NCI-H1694 (cell line): Measurements from ENCODE around the gene SACS.

Source experiments
- DNase-seq: peaks from one replicate; lab custom pipeline; 2025; lab: John Stamatoyannopoulos, UW

SACS gene

DNA sequence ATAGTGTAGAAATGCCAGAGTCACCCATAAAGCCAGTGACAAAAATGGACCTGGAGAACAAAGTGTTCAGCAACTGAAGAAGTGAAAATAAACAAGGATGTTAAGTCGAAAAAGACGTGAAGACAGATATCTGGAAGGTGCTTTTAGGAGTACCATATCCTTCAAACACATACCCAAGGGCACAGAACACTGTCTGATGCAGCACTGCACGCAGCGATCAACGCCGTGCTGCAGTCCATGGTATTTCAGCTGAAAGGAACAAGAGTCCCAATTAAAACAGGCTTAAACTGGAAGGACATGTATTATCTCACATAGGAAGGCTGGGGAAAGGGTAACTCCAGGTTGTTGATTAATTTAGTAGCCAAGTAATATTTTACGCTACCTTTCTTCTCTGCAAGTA, 144.5 kb downstream of the SACS start:
- DNase-seq = no peak

DNA sequence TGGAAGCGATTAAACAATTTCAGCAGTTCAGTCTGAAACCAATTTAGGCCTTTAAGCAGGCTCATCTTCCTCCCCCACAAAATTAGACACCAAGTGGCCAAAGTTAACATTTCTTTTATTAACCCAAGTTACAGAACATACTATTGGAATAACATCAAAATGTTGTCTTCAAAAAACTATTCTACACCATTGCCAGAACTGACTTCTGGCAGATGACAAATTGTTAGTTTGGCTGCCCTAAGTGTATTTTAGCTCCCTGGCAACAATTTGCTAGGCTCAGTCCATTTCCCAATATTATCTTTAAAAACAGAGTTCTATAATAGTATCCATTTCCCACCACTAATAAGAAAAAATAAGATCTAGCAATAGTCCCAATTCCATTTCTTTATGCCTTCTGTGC, 144.9 kb downstream of the SACS start:
- DNase-seq = no peak

GRCh38 chr13:23279321-23279720, 154.2 kb downstream of the SACS start:
- DNase-seq = no peak
